Measurements from ENCODE around the gene SGMS1. TPM values are rescaled to one million over a fixed set of nuclear protein-coding genes. Genes with fewer than 3 reads are reported as not detected.

Gene SGMS1
- polyA plus RNA-seq, 1 of the 3 experiments (the other 2 are of a cell fraction) = 6.3 TPM

- TF ChIP-seq USF2 (IDR thresholded peaks at IDR 0.05; ENCODE audit: borderline replicate concordance, low read depth, low read length) (0 out of 2 replicates have a peak, but pooled peaks have one; percentile 31), GABPA (IDR thresholded peaks at IDR 0.05; ENCODE audit: low read depth) (peak; percentile 65), SMC3 (IDR thresholded peaks at IDR 0.05; ENCODE audit: low read depth, low read length) (peak; percentile 33), USF1 (IDR thresholded peaks at IDR 0.05; ENCODE audit: borderline replicate concordance, low read depth) (peak; percentile 91), EP300 (IDR thresholded peaks at IDR 0.05; ENCODE audit: borderline replicate concordance in 1 of 2, low read depth in 1 of 2, low read length in 1 of 2) (no peak), EZH2phosphoT487 (IDR thresholded peaks at IDR 0.05; ENCODE audit: borderline replicate concordance, low read depth) (no peak), TAF1 (IDR thresholded peaks at IDR 0.05; ENCODE audit: borderline replicate concordance, low read depth, low read length) (peak; percentile 18; the same call in 1 of the 2 replicates), FOSL2 (IDR thresholded peaks at IDR 0.05; ENCODE audit: borderline replicate concordance, low read depth) (no peak), RXRA (IDR thresholded peaks at IDR 0.05; ENCODE audit: borderline replicate concordance, low read depth) (no peak), GATA2 (CRISPR knock-in tag; IDR thresholded peaks at IDR 0.05) (no peak)
Measured at GRCh38 chr10:50624866-50625501, 1.2 kb upstream of the SGMS1 start (continued).

DNA sequence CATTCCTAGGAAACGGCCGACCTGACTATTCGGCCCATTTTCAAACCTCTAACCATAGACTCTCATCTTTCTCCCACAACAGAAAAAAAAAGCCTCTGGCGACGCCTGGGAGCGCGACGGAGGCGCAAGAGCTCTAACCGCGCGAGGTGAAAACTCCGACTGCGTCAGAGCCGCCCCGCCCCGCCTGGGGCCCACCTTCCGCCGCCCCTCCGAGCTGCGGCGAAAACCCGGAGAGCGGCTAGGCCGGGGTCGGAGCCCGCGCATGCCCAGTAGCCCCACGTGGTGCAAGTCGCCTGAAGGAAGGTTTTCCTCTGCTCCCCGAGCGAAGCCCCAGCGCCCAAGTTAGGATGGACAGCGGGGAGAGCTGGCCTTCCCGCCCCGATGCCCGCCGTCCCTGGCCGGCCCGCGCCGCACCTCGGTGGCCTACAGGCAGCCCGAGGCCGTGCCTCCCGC lies 683 bp upstream of the SGMS1 start:
- DNase-seq = peak; percentile 93
- ChIA-PET POLR2A (interaction anchor here (0.6 to 1.1 kb wide), 4 partner anchors 12 to 1265 kb away, joined by 3 to 7 read pairs (median 4); no protein-coding TSS in a partner anchor), CTCF (interaction anchor here (0.8 to 1.7 kb wide), 5 partner anchors 29 to 257 kb away, joined by 3 to 6 read pairs (median 4); no protein-coding TSS in a partner anchor)
- no peaks in the 10 kb centered on the region for H3K27me3 ChIP-seq (ENCODE audit: insufficient read depth)
- peak overlapping the region; percentile 96 for H2AFZ ChIP-seq (ENCODE audit: low read depth)
- H3K4me2 ChIP-seq = peak overlapping the region; percentile 98
- H3F3A ChIP-seq (replicated peaks; ENCODE audit: insufficient read depth) = peaks cover 31% of the 10 kb centered on the region
- H3K4me3 ChIP-seq (ENCODE audit: low read depth in 2 of 2, low read length in 1 of 2) = peak overlapping the region; percentile 90 to 93
- H3K9me3 ChIP-seq = no peaks in the 10 kb centered on the region
- H3K9ac ChIP-seq = peak overlapping the region; percentile 95
- H3K27ac ChIP-seq (ENCODE audit: low read depth in 2 of 2, low read length in 1 of 2) = peak overlapping the region; percentile 99 to 100
- H3K79me2 ChIP-seq (ENCODE audit: insufficient read depth) = peaks cover 35% of the 10 kb centered on the region; the same call in 1 of the 2 replicates
- WGBS (ENCODE audit: low lambda C conversion rate) = 2% methylated on average over 17 of the region's 46 CpGs
- H3K4me1 ChIP-seq (ENCODE audit: control insufficient read depth in 1 of 2, insufficient read depth in 2 of 2, low read depth in 1 of 2, low read length in 1 of 2) = peaks cover 6 to 13% of the 10 kb centered on the region in 2 experiments; a peak in 3 of 4 replicates
- H3K36me3 ChIP-seq (replicated peaks in 1 of 2; ENCODE audit: control insufficient read depth in 1 of 2, insufficient read depth in 2 of 2, low read length in 1 of 2) = peaks cover 0 to 4% of the 10 kb centered on the region in 2 experiments
- H4K20me1 ChIP-seq (ENCODE audit: insufficient read depth) = peaks cover 7% of the 10 kb centered on the region; the same call in 1 of the 2 replicates
- no peaks in the 10 kb centered on the region for H3K9me2 ChIP-seq
- TF ChIP-seq CHD2 (IDR thresholded peaks at IDR 0.05; ENCODE audit: low read length, partially characterized antibody) = peak; percentile 70
- 0 out of 2 replicates have a peak, but pooled peaks have one; percentile 36 for TF ChIP-seq YY1 (IDR thresholded peaks at IDR 0.05; ENCODE audit: low read depth)
- TF ChIP-seq ELF1 (IDR thresholded peaks at IDR 0.05) = no peak
- peak; percentile 66 for TF ChIP-seq TAF1 (IDR thresholded peaks at IDR 0.05; ENCODE audit: borderline replicate concordance, low read depth, low read length)
- TF ChIP-seq TCF12 (IDR thresholded peaks at IDR 0.05) = no peak
- no peak for TF ChIP-seq REST (IDR thresholded peaks at IDR 0.05; ENCODE audit: low read depth, low read length)
- TF ChIP-seq USF2 (IDR thresholded peaks at IDR 0.05; ENCODE audit: borderline replicate concordance, low read depth, low read length) = peak; percentile 54; the same call in 1 of the 2 replicates
- TF ChIP-seq POLR2AphosphoS5 (IDR thresholded peaks at IDR 0.05; ENCODE audit: low read depth, low read length) = peak; percentile 5; the same call in 1 of the 2 replicates
- TF ChIP-seq RXRA (IDR thresholded peaks at IDR 0.05; ENCODE audit: borderline replicate concordance, low read depth) = no peak
- no peak for TF ChIP-seq RCOR1 (IDR thresholded peaks at IDR 0.05; ENCODE audit: low read length)
- no peak for TF ChIP-seq MEF2A (IDR thresholded peaks at IDR 0.05; ENCODE audit: borderline replicate concordance, low read depth)
- TF ChIP-seq RAD21 (IDR thresholded peaks at IDR 0.05; ENCODE audit: low read length) = peak; percentile 16
- TF ChIP-seq SIN3A (IDR thresholded peaks at IDR 0.05; ENCODE audit: borderline replicate concordance, low read depth, low read length) = no peak; the same call in 1 of the 2 replicates
- TF ChIP-seq, protein P1, sequence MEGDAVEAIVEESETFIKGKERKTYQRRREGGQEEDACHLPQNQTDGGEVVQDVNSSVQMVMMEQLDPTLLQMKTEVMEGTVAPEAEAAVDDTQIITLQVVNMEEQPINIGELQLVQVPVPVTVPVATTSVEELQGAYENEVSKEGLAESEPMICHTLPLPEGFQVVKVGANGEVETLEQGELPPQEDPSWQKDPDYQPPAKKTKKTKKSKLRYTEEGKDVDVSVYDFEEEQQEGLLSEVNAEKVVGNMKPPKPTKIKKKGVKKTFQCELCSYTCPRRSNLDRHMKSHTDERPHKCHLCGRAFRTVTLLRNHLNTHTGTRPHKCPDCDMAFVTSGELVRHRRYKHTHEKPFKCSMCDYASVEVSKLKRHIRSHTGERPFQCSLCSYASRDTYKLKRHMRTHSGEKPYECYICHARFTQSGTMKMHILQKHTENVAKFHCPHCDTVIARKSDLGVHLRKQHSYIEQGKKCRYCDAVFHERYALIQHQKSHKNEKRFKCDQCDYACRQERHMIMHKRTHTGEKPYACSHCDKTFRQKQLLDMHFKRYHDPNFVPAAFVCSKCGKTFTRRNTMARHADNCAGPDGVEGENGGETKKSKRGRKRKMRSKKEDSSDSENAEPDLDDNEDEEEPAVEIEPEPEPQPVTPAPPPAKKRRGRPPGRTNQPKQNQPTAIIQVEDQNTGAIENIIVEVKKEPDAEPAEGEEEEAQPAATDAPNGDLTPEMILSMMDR (IDR thresholded peaks at IDR 0.05) = no peak
- 0 out of 2 replicates have a peak, but pooled peaks have one; percentile 1 for TF ChIP-seq FOXJ3 (CRISPR knock-in tag; IDR thresholded peaks at IDR 0.05)
